Fibroblast of mammary gland (primary cell): ENCODE measurements around the gene ENGASE.

ENCODE experiments used
- DNase-seq: peaks from one replicate; pipeline ENCODE4 v3.0.0-alpha.2; 2010; ENCODE audit warnings: low read depth
- H3K4me3 ChIP-seq: 2 replicates; pipeline ENCODE4 v1.5.1; 2011; ENCODE audit warnings: low read depth, mild to moderate bottlenecking, low read length, moderate library complexity; ENCODE audit not compliant: control insufficient read depth
- TF ChIP-seq, protein P1 (sequence below): conservative IDR thresholded peaks from 2 replicates; pipeline ENCODE4 v1.5.1; 2011; ENCODE audit warnings: low read depth, low read length, inconsistent platforms; ENCODE audit not compliant: control insufficient read depth, insufficient read depth

Gene ENGASE

DNA sequence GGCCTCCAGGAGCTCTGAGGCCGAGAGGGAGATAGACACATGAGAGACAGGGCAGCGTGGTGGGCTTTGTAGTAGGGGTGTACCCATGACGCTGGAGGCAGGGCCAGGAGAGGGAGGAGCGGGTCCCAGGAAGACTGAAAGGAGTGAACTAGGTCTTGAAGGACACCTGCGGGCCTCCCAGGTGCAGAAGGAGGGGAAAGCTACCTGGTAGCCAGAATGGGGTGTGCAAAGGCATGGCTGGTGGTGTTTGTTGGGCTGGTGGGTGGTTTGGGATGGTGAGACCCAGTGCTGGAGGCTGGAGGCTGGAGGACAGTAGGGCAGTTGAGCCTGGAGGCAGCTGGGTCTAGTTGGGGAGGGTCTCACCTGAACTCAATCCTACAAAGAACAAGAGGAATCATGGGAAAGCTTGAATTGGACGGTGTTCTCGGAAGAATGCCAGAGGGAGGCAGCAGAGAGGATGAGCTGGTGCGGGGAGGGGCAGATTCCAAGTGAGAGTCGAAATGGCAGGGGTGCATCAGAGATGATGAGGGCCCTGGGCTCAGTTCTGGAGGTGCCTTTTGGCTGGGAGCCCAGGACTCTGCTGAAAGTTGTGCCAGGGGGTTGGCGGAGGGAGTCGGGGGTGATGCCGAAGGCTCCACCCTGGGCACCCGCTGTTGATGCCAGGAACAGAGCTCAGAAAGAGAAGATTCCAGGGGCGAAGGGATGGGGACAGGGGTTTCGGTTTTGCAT is 29.5 kb upstream of the ENGASE start:
- DNase-seq, result no peak
- H3K4me3 ChIP-seq, result no peak overlapping the region
- TF ChIP-seq, protein P1, sequence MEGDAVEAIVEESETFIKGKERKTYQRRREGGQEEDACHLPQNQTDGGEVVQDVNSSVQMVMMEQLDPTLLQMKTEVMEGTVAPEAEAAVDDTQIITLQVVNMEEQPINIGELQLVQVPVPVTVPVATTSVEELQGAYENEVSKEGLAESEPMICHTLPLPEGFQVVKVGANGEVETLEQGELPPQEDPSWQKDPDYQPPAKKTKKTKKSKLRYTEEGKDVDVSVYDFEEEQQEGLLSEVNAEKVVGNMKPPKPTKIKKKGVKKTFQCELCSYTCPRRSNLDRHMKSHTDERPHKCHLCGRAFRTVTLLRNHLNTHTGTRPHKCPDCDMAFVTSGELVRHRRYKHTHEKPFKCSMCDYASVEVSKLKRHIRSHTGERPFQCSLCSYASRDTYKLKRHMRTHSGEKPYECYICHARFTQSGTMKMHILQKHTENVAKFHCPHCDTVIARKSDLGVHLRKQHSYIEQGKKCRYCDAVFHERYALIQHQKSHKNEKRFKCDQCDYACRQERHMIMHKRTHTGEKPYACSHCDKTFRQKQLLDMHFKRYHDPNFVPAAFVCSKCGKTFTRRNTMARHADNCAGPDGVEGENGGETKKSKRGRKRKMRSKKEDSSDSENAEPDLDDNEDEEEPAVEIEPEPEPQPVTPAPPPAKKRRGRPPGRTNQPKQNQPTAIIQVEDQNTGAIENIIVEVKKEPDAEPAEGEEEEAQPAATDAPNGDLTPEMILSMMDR, result no peak

DNA sequence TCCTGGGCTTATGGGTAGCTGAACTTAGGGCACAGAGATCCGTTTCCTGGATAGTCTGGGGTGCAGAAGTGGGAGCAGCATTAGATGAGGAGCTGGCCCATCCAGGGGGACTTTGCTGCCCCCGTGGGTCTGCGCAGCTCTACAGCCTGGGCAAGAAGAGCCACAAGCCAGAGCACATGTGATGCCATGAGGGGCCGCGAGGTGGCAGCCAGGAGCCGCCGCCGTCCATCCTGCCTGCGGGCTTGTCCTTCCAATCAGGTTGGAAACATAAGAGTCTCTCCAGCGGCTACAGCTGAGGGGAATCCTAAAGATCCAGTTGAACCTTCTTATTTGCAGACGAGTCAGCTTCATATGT is 28.8 kb upstream of the ENGASE start:
- peak; percentile 73 for DNase-seq

DNA sequence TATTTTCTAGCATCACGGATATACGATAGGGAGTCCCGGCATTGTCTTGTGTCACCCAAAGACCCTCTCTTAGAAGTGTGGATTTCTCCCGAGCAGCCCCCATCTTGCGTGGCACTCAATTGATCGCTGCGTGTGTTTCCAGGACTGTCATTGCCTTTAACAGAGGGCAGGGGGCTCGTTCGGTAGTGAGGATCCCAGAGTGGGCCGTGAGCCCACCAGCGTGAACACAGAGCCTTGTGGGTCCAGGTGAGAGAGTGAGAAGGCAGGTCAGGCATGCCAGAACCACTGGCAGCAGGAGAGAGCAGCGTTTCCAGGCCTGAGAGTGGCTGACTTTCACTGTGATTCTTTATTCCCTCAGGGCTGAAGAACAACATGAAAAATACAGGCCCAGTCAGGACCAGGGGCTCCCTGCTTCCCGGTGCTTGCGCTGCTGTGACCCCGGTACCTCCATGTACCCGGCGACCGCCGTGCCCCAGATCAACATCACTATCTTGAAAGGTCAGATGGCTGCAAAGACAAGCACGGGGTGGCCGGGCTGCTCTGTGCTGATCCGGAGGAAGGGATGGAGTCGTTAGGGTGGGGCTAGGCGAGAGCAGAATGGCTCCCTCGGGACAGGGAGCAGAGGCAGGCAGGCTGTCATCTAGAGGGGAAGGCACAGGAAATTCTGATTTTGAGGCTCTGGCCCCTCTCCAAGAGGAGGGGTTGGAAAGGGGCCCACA is 28.3 kb upstream of the ENGASE start:
- DNase-seq, result no peak
- TF ChIP-seq, protein P1, result no peak
- no peak overlapping the region for H3K4me3 ChIP-seq

More for the DNA sequence above, 28.8 kb upstream of the ENGASE start:
- no peak overlapping the region for H3K4me3 ChIP-seq
- TF ChIP-seq, protein P1, result peak; percentile 90

DNA sequence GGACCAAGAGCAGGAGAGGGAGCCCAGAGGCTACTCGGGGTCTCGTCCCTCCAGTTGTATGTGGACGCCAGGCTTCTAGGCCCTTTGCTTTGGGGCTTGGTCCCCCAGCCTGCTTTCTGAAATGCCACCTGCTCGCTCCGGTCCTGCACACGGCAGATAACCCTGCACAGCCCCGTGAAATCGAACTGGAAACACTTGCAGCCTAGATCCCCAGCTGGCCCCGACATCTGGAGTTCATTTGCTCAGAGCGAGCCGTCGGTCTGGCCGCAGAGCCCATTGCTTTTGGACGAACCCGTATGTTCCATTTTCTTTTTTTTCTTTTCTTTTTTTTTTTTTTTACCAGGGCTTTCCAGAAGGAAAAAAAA is 27.7 kb upstream of the ENGASE start:
- H3K4me3 ChIP-seq, result no peak overlapping the region
- TF ChIP-seq, protein P1, result no peak
- DNase-seq, result peak; percentile 66

DNA sequence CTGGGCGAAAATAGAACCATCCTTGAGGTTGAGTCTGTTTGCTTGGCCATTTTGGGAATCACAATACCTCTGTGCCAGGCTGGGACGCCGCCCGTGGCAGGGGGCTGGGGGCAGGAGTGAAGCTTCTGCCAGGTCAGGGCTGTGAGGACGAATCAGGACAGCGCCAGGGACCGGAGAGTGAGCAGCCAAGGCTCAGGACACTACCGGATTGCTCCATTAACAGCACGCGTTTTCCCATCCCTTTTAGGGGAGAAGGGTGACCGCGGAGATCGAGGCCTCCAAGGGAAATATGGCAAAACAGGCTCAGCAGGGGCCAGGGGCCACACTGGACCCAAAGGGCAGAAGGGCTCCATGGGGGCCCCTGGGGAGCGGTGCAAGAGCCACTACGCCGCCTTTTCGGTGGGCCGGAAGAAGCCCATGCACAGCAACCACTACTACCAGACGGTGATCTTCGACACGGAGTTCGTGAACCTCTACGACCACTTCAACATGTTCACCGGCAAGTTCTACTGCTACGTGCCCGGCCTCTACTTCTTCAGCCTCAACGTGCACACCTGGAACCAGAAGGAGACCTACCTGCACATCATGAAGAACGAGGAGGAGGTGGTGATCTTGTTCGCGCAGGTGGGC is 27.2 kb upstream of the ENGASE start:
- no peak overlapping the region for H3K4me3 ChIP-seq
- no peak for DNase-seq
- TF ChIP-seq, protein P1, result no peak

DNA sequence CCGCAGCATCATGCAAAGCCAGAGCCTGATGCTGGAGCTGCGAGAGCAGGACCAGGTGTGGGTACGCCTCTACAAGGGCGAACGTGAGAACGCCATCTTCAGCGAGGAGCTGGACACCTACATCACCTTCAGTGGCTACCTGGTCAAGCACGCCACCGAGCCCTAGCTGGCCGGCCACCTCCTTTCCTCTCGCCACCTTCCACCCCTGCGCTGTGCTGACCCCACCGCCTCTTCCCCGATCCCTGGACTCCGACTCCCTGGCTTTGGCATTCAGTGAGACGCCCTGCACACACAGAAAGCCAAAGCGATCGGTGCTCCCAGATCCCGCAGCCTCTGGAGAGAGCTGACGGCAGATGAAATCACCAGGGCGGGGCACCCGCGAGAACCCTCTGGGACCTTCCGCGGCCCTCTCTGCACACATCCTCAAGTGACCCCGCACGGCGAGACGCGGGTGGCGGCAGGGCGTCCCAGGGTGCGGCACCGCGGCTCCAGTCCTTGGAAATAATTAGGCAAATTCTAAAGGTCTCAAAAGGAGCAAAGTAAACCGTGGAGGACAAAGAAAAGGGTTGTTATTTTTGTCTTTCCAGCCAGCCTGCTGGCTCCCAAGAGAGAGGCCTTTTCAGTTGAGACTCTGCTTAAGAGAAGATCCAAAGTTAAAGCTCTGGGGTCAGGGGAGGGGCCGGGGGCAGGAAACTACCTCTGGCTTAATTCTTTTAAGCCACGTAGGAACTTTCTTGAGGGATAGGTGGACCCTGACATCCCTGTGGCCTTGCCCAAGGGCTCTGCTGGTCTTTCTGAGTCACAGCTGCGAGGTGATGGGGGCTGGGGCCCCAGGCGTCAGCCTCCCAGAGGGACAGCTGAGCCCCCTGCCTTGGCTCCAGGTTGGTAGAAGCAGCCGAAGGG is 26.4 kb upstream of the ENGASE start:
- TF ChIP-seq, protein P1, result no peak
- H3K4me3 ChIP-seq, result no peak overlapping the region
- peak; percentile 45 for DNase-seq
